Body of pancreas (tissue), 4 donors: ENCODE results near the gene CPNE9.

Experiments
- POLR2A ChIP-seq, 3 donors: fragments of 450-650 bp; IDR thresholded peaks; one replicate each; pipeline ENCODE4 v1.6.1; 2016; ENCODE audit warnings: antibody characterized with exemption in 3 of 3, mild to moderate bottlenecking in 2 of 3
- TF ChIP-seq, protein P1 (sequence below), 7 experiments: fragments of 450-650 bp in 4 of 7; fragments of 200-600 bp in 3 of 7; sonication (generic) in 3 of 7; IDR thresholded peaks; one replicate each; pipeline ENCODE4 v1.5.1; 2016 to 2019; ENCODE audit warnings: antibody characterized with exemption in 7 of 7

DNA sequence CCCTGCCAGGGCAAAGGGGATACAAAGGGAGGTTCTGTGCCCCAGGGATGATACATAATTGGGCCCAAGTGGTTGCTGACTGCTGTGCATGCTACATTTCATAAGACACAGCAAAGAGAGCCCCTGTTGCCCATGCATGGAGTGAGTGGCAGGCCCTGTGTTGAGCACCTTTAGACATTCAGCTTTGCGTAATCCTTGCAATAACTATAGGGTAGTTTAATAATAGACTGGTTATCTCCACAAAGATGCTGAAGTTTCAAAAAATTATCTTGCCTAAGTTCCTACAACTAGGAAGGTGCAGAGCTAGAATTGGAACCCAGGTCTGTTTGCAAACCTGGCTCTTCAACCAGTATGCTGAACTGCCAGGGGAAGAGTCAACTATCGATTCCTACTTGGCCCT is 44.4 kb downstream of the CPNE9 start:
- TF ChIP-seq, protein P1, sequence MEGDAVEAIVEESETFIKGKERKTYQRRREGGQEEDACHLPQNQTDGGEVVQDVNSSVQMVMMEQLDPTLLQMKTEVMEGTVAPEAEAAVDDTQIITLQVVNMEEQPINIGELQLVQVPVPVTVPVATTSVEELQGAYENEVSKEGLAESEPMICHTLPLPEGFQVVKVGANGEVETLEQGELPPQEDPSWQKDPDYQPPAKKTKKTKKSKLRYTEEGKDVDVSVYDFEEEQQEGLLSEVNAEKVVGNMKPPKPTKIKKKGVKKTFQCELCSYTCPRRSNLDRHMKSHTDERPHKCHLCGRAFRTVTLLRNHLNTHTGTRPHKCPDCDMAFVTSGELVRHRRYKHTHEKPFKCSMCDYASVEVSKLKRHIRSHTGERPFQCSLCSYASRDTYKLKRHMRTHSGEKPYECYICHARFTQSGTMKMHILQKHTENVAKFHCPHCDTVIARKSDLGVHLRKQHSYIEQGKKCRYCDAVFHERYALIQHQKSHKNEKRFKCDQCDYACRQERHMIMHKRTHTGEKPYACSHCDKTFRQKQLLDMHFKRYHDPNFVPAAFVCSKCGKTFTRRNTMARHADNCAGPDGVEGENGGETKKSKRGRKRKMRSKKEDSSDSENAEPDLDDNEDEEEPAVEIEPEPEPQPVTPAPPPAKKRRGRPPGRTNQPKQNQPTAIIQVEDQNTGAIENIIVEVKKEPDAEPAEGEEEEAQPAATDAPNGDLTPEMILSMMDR (IDR thresholded peaks at IDR 0.05), result no peak
- no peak for TF ChIP-seq POLR2A (IDR thresholded peaks at IDR 0.05)
